ENCODE measurements around the gene SH3RF2.

Gene SH3RF2

GRCh38 chr5:146002491-146002890, 66.1 kb downstream of the SH3RF2 start:
- no peak overlapping the region for H3K27ac ChIP-seq
- no peak for TF ChIP-seq CTCF (conservative IDR thresholded peaks at IDR 0.05)

GRCh38 chr5:146003852-146004251, 67.5 kb downstream of the SH3RF2 start:
- TF ChIP-seq CTCF (conservative IDR thresholded peaks at IDR 0.05), result no peak
- no peak overlapping the region for H3K27ac ChIP-seq

GRCh38 chr5:146005264-146005663, 68.9 kb downstream of the SH3RF2 start:
- TF ChIP-seq CTCF (conservative IDR thresholded peaks at IDR 0.05), result no peak
- H3K27ac ChIP-seq, result no peak overlapping the region

- no peak for TF ChIP-seq CTCF (conservative IDR thresholded peaks at IDR 0.05)
- no peak overlapping the region for H3K27ac ChIP-seq
Observed at GRCh38 chr5:146005723-146006122, 69.3 kb downstream of the SH3RF2 start.

- H3K27ac ChIP-seq, result no peak overlapping the region
Observed at GRCh38 chr5:146006470-146007190, 70.3 kb downstream of the SH3RF2 start.

GRCh38 chr5:146007270-146007669, 70.9 kb downstream of the SH3RF2 start:
- H3K27ac ChIP-seq, result no peak overlapping the region
- TF ChIP-seq CTCF (conservative IDR thresholded peaks at IDR 0.05), result no peak

More at GRCh38 chr5:146006470-146007190, 70.3 kb downstream of the SH3RF2 start:
- no peak for TF ChIP-seq CTCF (conservative IDR thresholded peaks at IDR 0.05)

DNA sequence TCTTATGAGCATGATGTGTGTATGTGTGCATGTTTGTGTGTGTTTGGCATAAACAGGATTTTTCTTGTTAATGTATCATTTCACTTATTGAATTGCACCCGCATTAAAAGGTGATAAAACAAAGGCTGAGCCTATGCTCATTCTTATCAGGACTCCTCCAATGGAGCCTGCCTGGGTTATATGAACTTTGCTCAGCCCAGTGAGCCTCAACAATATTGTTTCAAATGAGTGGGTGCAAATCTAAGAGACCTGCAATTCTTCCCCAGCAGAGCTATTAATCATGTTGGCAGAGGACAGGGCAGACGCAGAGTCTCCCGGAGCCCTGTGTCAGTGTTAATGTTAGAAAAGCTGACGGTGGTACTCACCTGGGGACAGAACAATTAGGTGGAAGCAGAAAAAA, 71.6 kb downstream of the SH3RF2 start:
- no peak for TF ChIP-seq CTCF (conservative IDR thresholded peaks at IDR 0.05)
- H3K27ac ChIP-seq, result no peak overlapping the region

Measured in VCaP (cell line).